Testis (tissue), 2 donors: ENCODE data around the gene ZNF493.

Source experiments
- POLR2A ChIP-seq: fragments of 450-650 bp; IDR thresholded peaks from one replicate; pipeline ENCODE4 v1.6.1; 2017; ENCODE audit warnings: antibody characterized with exemption, mild to moderate bottlenecking, moderate library complexity
- TF ChIP-seq, protein P1 (sequence below), 3 experiments: fragments of 450-650 bp in 2 of 3; fragments of 200-600 bp in 1 of 3; sonication (generic) in 1 of 3; IDR thresholded peaks; one replicate each; pipeline ENCODE4 v1.5.1; 2016 to 2019; ENCODE audit warnings: antibody characterized with exemption in 3 of 3, mild to moderate bottlenecking in 2 of 3, moderate library complexity in 1 of 3

DNA sequence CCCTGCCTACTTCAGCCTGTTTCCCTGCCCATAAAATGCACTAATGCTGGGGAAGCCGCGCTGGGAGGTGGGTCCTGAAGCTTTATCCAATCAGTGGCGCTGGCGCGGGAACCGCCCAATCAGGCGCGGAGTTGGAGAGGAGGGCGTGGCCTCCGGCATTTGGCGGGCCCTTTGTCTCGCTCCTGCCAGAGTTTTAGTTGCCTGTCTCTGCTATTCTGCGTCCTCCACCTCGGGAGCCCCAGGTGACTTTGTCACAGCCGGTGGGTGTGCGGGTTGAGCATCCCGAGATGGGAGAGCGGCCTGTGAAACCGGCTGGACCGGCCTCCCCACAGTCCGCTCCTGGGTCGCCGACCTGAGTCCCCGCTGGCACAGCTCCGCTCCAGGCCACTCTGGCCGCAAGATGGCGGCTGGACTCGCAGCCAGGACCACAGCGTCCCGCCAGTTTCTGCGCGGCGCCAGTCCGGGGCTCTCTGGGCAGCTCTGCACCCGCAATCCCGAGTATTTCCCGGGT, 77.8 kb downstream of the ZNF493 start:
- TF ChIP-seq, protein P1, sequence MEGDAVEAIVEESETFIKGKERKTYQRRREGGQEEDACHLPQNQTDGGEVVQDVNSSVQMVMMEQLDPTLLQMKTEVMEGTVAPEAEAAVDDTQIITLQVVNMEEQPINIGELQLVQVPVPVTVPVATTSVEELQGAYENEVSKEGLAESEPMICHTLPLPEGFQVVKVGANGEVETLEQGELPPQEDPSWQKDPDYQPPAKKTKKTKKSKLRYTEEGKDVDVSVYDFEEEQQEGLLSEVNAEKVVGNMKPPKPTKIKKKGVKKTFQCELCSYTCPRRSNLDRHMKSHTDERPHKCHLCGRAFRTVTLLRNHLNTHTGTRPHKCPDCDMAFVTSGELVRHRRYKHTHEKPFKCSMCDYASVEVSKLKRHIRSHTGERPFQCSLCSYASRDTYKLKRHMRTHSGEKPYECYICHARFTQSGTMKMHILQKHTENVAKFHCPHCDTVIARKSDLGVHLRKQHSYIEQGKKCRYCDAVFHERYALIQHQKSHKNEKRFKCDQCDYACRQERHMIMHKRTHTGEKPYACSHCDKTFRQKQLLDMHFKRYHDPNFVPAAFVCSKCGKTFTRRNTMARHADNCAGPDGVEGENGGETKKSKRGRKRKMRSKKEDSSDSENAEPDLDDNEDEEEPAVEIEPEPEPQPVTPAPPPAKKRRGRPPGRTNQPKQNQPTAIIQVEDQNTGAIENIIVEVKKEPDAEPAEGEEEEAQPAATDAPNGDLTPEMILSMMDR (IDR thresholded peaks at IDR 0.05), result no peak
- no peak for TF ChIP-seq POLR2A
